Neural cell (in vitro differentiated cells): Measurements from ENCODE around the gene SEMG2. TPM values are rescaled to one million over a fixed set of nuclear protein-coding genes. Genes with fewer than 3 reads are reported as not detected.

ENCODE experiments used
- H2AFZ ChIP-seq: fragments of 200-600, 300-800 bp; sonication (generic), shearing (Covaris generic); 2 replicates; pipeline ENCODE4 v1.6.0; 2014; ENCODE audit warnings: low read depth, mild to moderate bottlenecking, antibody characterized with exemption, low read length, moderate library complexity
- H3F3A ChIP-seq: fragments of 200-600 bp; shearing (Covaris generic); 2 replicates; pipeline ENCODE4 v1.6.1; 2016; ENCODE audit warnings: mild to moderate bottlenecking, moderate library complexity, mixed read lengths, antibody characterized with exemption, low read length; ENCODE audit not compliant: insufficient read depth, poor library complexity, severe bottlenecking
- H3K27ac ChIP-seq: fragments of 200-600, 300-800 bp; sonication (generic), shearing (Covaris generic); 2 replicates; pipeline ENCODE4 v1.5.1; 2014; ENCODE audit warnings: mild to moderate bottlenecking, low read length, moderate library complexity
- H3K27me3 ChIP-seq: fragments of 300-800, 200-600 bp; sonication (generic), shearing (Covaris generic); 2 replicates; pipeline ENCODE4 v1.6.0; 2014; ENCODE audit warnings: mild to moderate bottlenecking, low read depth, low read length, moderate library complexity; ENCODE audit not compliant: insufficient read depth
- H3K36me3 ChIP-seq: fragments of 300-800, 200-600 bp; sonication (generic), shearing (Covaris generic); 2 replicates; pipeline ENCODE4 v1.5.1; 2014; ENCODE audit warnings: mild to moderate bottlenecking, antibody characterized with exemption, low read length, moderate library complexity; ENCODE audit not compliant: insufficient read depth
- H3K4me2 ChIP-seq: fragments of 300-800, 200-600 bp; sonication (generic), shearing (Covaris generic); 2 replicates; pipeline ENCODE4 v1.6.0; 2014; ENCODE audit warnings: mild to moderate bottlenecking, low read length
- H3K4me3 ChIP-seq: fragments of 300-800, 200-600 bp; sonication (generic), shearing (Covaris generic); 2 replicates; pipeline ENCODE4 v1.5.1; 2014; ENCODE audit warnings: mild to moderate bottlenecking, low read length, moderate library complexity
- H3K79me2 ChIP-seq: fragments of 200-600 bp; shearing (Covaris generic); replicated peaks from 2 replicates; pipeline ENCODE4 v1.6.0; 2014; ENCODE audit warnings: mild to moderate bottlenecking, low read length, moderate library complexity; ENCODE audit not compliant: insufficient read depth
- H3K9ac ChIP-seq: fragments of 300-800, 200-600 bp; sonication (generic), shearing (Covaris generic); 2 replicates; pipeline ENCODE4 v1.6.1; 2016; ENCODE audit warnings: mild to moderate bottlenecking, low read length, mixed read lengths
- H3K9me2 ChIP-seq: fragments of 200-600 bp; shearing (Covaris generic); 2 replicates; pipeline ENCODE4 v1.6.1; 2016; ENCODE audit warnings: mild to moderate bottlenecking, low read length, mixed read lengths; ENCODE audit not compliant: insufficient read depth
- H3K9me3 ChIP-seq: fragments of 200-600, 300-800 bp; sonication (generic), shearing (Covaris generic); 2 replicates; pipeline ENCODE4 v1.6.1; 2016; ENCODE audit warnings: mild to moderate bottlenecking, mixed run types, low read length, moderate library complexity, mixed read lengths
- H4K20me1 ChIP-seq: fragments of 200-600 bp; shearing (Covaris generic); 2 replicates; pipeline ENCODE4 v1.6.1; 2016; ENCODE audit warnings: mild to moderate bottlenecking, mixed run types; ENCODE audit not compliant: insufficient read depth
- EP300 ChIP-seq: fragments of 450-650 bp; conservative IDR thresholded peaks from 2 replicates; pipeline ENCODE4 v1.6.1; 2014; ENCODE audit warnings: antibody characterized with exemption, mild to moderate bottlenecking, moderate library complexity; ENCODE audit not compliant: poor library complexity, severe bottlenecking
- EZH2 ChIP-seq: fragments of 200-600, 300-800 bp; shearing (Covaris generic), sonication (generic); IDR thresholded peaks from 2 replicates; pipeline ENCODE4 v1.6.1; 2014; ENCODE audit warnings: antibody characterized with exemption, low read length, borderline replicate concordance, mild to moderate bottlenecking; ENCODE audit not compliant: insufficient read depth, poor library complexity, severe bottlenecking
- MXI1 ChIP-seq: fragments of 450-650 bp; conservative IDR thresholded peaks from 2 replicates; pipeline ENCODE4 v1.6.1; 2014; ENCODE audit warnings: antibody characterized with exemption, mild to moderate bottlenecking; ENCODE audit not compliant: poor library complexity, severe bottlenecking
- POLR2AphosphoS5 ChIP-seq: IDR thresholded peaks from 2 replicates; pipeline ENCODE4 v1.6.1; 2012
- RAD21 ChIP-seq: fragments of 450-650 bp; conservative IDR thresholded peaks from 2 replicates; pipeline ENCODE4 v1.6.1; 2014; ENCODE audit warnings: antibody characterized with exemption, mild to moderate bottlenecking, moderate library complexity
- SMC3 ChIP-seq: fragments of 450-650 bp; conservative IDR thresholded peaks from 2 replicates; pipeline ENCODE4 v1.6.1; 2014; ENCODE audit warnings: antibody characterized with exemption, mild to moderate bottlenecking, moderate library complexity; ENCODE audit not compliant: poor library complexity
- TAF1 ChIP-seq: IDR thresholded peaks from 2 replicates; pipeline ENCODE4 v1.6.1; 2012; ENCODE audit warnings: low read depth
- polyA minus RNA-seq: library from RNA; depleted of rRNA, polyadenylated mRNA; stranded (reverse); fragments of >200 nt; gene quantifications from 2 replicates; pipeline ENCODE4 v1.2.3, GENCODE V29; 2014
- polyA plus RNA-seq: library from polyadenylated mRNA; depleted of rRNA; stranded (reverse); fragments of >200 nt; gene quantifications from 2 replicates; pipeline ENCODE4 v1.2.3, GENCODE V29; 2014
- TF ChIP-seq, protein P1 (sequence below): fragments of 450-650 bp; IDR thresholded peaks from 2 replicates; pipeline ENCODE4 v1.5.1; 2014; ENCODE audit warnings: antibody characterized with exemption, mild to moderate bottlenecking, moderate library complexity; ENCODE audit not compliant: poor library complexity, severe bottlenecking
- TF ChIP-seq, protein P2 (sequence below): IDR thresholded peaks from 2 replicates; pipeline ENCODE4 v1.6.1; 2012; ENCODE audit warnings: borderline replicate concordance

Gene SEMG2, protein sequence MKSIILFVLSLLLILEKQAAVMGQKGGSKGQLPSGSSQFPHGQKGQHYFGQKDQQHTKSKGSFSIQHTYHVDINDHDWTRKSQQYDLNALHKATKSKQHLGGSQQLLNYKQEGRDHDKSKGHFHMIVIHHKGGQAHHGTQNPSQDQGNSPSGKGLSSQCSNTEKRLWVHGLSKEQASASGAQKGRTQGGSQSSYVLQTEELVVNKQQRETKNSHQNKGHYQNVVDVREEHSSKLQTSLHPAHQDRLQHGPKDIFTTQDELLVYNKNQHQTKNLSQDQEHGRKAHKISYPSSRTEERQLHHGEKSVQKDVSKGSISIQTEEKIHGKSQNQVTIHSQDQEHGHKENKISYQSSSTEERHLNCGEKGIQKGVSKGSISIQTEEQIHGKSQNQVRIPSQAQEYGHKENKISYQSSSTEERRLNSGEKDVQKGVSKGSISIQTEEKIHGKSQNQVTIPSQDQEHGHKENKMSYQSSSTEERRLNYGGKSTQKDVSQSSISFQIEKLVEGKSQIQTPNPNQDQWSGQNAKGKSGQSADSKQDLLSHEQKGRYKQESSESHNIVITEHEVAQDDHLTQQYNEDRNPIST
- polyA plus RNA-seq (not detected in 2 replicates), polyA minus RNA-seq (not detected in 2 replicates)

DNA sequence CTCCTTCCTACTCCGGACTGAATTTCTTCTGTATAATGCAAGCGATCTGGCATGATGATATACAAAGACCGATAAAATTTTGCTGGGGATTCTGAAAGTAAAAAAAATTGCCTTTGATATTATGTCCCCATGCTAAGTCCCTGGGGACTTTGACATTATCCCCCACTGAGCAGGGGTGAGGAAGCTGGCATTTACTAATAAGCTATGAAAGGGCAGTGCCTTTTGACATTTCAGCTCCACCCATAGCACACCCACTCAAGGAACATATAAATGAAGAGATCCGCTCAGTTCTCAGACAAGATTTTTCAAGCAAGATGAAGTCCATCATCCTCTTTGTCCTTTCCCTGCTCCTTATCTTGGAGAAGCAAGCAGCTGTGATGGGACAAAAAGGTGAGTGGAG, at the start of gene SEMG2:
Gene SEMG2 (plus strand): TSS at position 298 of the 400 bp plus-strand sequence. CDS start 17 bp downstream, at position 315.
- Histone ChIP-seq H3K27ac (no peak within 1 kb of the TSS), H4K20me1 (no peaks in the 10 kb centered on the region), H3K27me3 (no peaks in the 10 kb centered on the region), H3K36me3 (no peaks in the 10 kb centered on the region), H3K9me3 (no peaks in the 10 kb centered on the region), H3K4me3 (no peak within 1 kb of the TSS), H3K9ac (no peak within 1 kb of the TSS), H2AFZ (no peak within 1 kb of the TSS), H3K9me2 (no peaks in the 10 kb centered on the region), H3K79me2 (no peaks in the 10 kb centered on the region), H3F3A (no peaks in the 10 kb centered on the region), H3K4me2 (no peak within 1 kb of the TSS)
- TF ChIP-seq EZH2 = no peak
- TF ChIP-seq RAD21 = no peak
- TF ChIP-seq EP300 = no peak
- TF ChIP-seq SMC3 = no peak
- TF ChIP-seq, protein P1, sequence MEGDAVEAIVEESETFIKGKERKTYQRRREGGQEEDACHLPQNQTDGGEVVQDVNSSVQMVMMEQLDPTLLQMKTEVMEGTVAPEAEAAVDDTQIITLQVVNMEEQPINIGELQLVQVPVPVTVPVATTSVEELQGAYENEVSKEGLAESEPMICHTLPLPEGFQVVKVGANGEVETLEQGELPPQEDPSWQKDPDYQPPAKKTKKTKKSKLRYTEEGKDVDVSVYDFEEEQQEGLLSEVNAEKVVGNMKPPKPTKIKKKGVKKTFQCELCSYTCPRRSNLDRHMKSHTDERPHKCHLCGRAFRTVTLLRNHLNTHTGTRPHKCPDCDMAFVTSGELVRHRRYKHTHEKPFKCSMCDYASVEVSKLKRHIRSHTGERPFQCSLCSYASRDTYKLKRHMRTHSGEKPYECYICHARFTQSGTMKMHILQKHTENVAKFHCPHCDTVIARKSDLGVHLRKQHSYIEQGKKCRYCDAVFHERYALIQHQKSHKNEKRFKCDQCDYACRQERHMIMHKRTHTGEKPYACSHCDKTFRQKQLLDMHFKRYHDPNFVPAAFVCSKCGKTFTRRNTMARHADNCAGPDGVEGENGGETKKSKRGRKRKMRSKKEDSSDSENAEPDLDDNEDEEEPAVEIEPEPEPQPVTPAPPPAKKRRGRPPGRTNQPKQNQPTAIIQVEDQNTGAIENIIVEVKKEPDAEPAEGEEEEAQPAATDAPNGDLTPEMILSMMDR = no peak
- no peak for TF ChIP-seq MXI1
- no peak for TF ChIP-seq TAF1
- no peak for TF ChIP-seq POLR2AphosphoS5
- TF ChIP-seq, protein P2, sequence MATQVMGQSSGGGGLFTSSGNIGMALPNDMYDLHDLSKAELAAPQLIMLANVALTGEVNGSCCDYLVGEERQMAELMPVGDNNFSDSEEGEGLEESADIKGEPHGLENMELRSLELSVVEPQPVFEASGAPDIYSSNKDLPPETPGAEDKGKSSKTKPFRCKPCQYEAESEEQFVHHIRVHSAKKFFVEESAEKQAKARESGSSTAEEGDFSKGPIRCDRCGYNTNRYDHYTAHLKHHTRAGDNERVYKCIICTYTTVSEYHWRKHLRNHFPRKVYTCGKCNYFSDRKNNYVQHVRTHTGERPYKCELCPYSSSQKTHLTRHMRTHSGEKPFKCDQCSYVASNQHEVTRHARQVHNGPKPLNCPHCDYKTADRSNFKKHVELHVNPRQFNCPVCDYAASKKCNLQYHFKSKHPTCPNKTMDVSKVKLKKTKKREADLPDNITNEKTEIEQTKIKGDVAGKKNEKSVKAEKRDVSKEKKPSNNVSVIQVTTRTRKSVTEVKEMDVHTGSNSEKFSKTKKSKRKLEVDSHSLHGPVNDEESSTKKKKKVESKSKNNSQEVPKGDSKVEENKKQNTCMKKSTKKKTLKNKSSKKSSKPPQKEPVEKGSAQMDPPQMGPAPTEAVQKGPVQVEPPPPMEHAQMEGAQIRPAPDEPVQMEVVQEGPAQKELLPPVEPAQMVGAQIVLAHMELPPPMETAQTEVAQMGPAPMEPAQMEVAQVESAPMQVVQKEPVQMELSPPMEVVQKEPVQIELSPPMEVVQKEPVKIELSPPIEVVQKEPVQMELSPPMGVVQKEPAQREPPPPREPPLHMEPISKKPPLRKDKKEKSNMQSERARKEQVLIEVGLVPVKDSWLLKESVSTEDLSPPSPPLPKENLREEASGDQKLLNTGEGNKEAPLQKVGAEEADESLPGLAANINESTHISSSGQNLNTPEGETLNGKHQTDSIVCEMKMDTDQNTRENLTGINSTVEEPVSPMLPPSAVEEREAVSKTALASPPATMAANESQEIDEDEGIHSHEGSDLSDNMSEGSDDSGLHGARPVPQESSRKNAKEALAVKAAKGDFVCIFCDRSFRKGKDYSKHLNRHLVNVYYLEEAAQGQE = no peak

DNA sequence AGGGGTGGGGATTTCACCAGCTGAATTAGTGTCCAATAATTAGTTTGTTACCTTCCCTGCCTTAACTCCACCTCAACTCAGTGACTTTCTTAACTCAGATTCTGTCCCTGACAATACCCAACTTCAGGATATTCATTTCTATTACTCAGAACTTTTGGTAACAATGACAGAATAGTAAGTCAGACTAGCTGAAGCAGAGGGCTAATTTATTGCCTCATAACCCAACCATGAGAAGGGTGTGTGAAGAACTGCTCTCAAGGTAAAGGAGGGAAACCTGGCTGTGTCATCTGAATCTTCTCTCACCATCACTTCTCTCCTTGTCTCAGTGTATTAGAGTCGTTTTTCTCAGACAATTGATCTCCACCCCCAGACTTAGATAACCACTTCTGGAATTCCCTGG, 47.7 kb upstream of the SEMG2 start:
- Histone ChIP-seq H3F3A (no peaks in the 10 kb centered on the region), H3K36me3 (no peaks in the 10 kb centered on the region), H3K27me3 (no peaks in the 10 kb centered on the region), H3K9me2 (no peaks in the 10 kb centered on the region), H3K27ac (no peak overlapping the region), H3K4me3 (no peak overlapping the region), H2AFZ (no peak overlapping the region), H3K9ac (no peak overlapping the region), H3K4me2 (no peak overlapping the region), H4K20me1 (no peaks in the 10 kb centered on the region), H3K79me2 (no peaks in the 10 kb centered on the region), H3K9me3 (no peaks in the 10 kb centered on the region)
- TF ChIP-seq EP300 (no peak), POLR2AphosphoS5 (no peak), RAD21 (no peak), TAF1 (no peak)
